Activated naive CD4-positive, alpha-beta T cell treated with anti-CD3 and anti-CD28 coated beads for 36 hours (primary cell): ENCODE measurements around the gene CACNG7. TPM values are rescaled to one million over a fixed set of nuclear protein-coding genes. Genes with fewer than 3 reads are reported as not detected.
A peak's percentile ranks its signal among the peaks of the same experiment; 100 is the strongest.

Experiments used
- CTCF ChIA-PET: fragments of 350-600 bp; sonication (Branson Sonifier 250); formaldehyde crosslinking; loops from one replicate; lab custom pipeline; 2021; ENCODE audit warnings: antibody characterized with exemption; lab: Charles Lee
- DNase-seq: peaks from one replicate; pipeline ENCODE4 v3.0.0-alpha.2; 2020
- H3K27ac Mint-ChIP-seq: one replicate; pipeline ENCODE4 v1.8.0; 2021; ENCODE audit warnings: mild to moderate bottlenecking, mixed read lengths
- H3K27me3 Mint-ChIP-seq: one replicate; pipeline ENCODE4 v1.8.0; 2021; ENCODE audit warnings: low read depth, mixed read lengths
- H3K36me3 Mint-ChIP-seq: one replicate; pipeline ENCODE4 v1.8.0; 2021; ENCODE audit warnings: low read depth, mixed read lengths
- H3K4me1 Mint-ChIP-seq: one replicate; pipeline ENCODE4 v1.8.0; 2021; ENCODE audit warnings: low read depth, mixed read lengths
- H3K4me3 Mint-ChIP-seq: one replicate; pipeline ENCODE4 v1.8.0; 2021; ENCODE audit warnings: mild to moderate bottlenecking, moderate library complexity, mixed read lengths
- H3K9me3 Mint-ChIP-seq: one replicate; pipeline ENCODE4 v1.8.0; 2021; ENCODE audit warnings: mixed read lengths
- intact Hi-C: fragments of 100-400 bp; cut with micrococcal nuclease; formaldehyde crosslinking; loops from one replicate; pipeline ENCODE4 v1.15.1; 2023
- total RNA-seq, 2 experiments: library from RNA; stranded (reverse); gene quantifications; one replicate each; pipeline ENCODE4 v1.2.3, GENCODE V29; 2021

CACNG7 gene
- total RNA-seq, 2 experiments from 2014 or later = not detected

GRCh38 chr19:53961523-53962356 lies 52.7 kb downstream of the CACNG7 start:
- H3K4me1 Mint-ChIP-seq = peaks cover 8% of the 10 kb centered on the region
- CTCF ChIA-PET = interaction anchor here (0.6 kb wide), 1 partner anchor 1478 kb away, joined by 3 read pairs; no protein-coding TSS in a partner anchor

DNA sequence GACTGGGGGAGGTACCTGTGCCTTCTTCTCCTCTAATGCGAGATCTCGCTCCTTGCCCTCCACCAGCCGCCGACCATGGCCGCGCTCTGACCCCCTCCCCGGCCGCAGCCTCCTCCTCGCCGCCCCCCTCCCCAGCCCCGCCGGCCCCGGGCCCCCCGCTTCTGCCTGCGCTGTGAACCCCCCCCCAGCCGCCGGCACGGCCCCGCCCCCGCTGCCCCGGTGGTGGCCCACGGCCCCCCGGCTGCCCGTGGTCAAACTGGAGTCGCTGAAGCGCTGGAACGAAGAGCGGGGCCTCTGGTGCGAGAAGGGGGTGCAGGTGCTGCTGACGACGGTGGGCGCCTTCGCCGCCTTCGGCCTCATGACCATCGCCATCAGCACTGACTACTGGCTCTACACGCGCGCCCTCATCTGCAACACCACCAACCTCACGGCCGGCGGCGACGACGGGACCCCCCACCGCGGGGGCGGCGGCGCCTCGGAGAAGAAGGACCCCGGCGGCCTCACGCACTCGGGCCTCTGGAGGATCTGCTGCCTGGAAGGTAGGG lies 53.9 kb downstream of the CACNG7 start, which contains the start of gene CACNG8:
CACNG8 (plus strand) TSS at position 51 of the 545 bp plus-strand sequence.
- no peaks in the 10 kb centered on the region for H3K36me3 Mint-ChIP-seq
- H3K27ac Mint-ChIP-seq = no peak within 1 kb of the TSS
- CTCF ChIA-PET = no interaction called here
- H3K27me3 Mint-ChIP-seq = peaks cover 63% of the 10 kb centered on the region
- DNase-seq = no peak
- peaks cover 8% of the 10 kb centered on the region for H3K4me1 Mint-ChIP-seq
- no peaks in the 10 kb centered on the region for H3K9me3 Mint-ChIP-seq
- H3K4me3 Mint-ChIP-seq = no peak within 1 kb of the TSS
- intact Hi-C loops = no loop called here

More at GRCh38 chr19:53961523-53962356, 52.7 kb downstream of the CACNG7 start:
- H3K36me3 Mint-ChIP-seq = no peaks in the 10 kb centered on the region
- no peak for DNase-seq
- no peak overlapping the region for H3K4me3 Mint-ChIP-seq
- H3K27ac Mint-ChIP-seq = no peak overlapping the region
- no peaks in the 10 kb centered on the region for H3K9me3 Mint-ChIP-seq
- intact Hi-C loops = no loop called here
- peaks cover 68% of the 10 kb centered on the region for H3K27me3 Mint-ChIP-seq

DNA sequence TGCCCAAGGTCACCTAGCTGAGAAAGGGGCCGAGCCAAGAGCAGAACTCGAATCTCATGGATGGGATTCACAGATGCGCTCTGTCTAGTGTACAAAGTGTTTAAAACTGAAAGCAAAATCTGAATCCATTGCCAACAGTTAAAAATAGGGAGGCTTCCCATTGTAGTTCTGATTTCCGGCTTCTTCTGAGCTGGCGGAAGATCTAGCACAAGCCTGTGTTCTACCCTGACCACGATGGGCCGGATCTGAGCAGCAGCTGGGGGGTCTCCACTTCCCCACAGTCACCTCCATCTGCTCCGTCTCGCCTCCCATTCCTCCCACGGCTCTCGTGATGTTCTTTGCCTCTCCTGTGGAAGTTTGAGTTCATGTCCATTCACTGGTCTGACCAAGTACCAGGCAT lies 56.0 kb downstream of the CACNG7 start:
- Mint-ChIP-seq H3K4me1 (peaks cover 5% of the 10 kb centered on the region), H3K36me3 (no peaks in the 10 kb centered on the region), H3K27me3 (peaks cover 56% of the 10 kb centered on the region), H3K27ac (no peak overlapping the region), H3K9me3 (no peaks in the 10 kb centered on the region), H3K4me3 (no peak overlapping the region)
- no peak for DNase-seq
- intact Hi-C loops = no loop called here
- CTCF ChIA-PET = no interaction called here

GRCh38 chr19:53966931-53967330 lies 57.9 kb downstream of the CACNG7 start:
- H3K27me3 Mint-ChIP-seq = peaks cover 42% of the 10 kb centered on the region
- intact Hi-C loops = no loop called here
- CTCF ChIA-PET = interaction anchor here (0.6 kb wide), 2 partner anchors 106 to 121 kb away, joined by 3 to 5 read pairs; no protein-coding TSS in a partner anchor
- H3K4me3 Mint-ChIP-seq = no peak overlapping the region
- DNase-seq = no peak
- H3K27ac Mint-ChIP-seq = no peak overlapping the region
- peaks cover under 1% of the 10 kb centered on the region for H3K4me1 Mint-ChIP-seq
- H3K9me3 Mint-ChIP-seq = no peaks in the 10 kb centered on the region
- H3K36me3 Mint-ChIP-seq = no peaks in the 10 kb centered on the region

DNA sequence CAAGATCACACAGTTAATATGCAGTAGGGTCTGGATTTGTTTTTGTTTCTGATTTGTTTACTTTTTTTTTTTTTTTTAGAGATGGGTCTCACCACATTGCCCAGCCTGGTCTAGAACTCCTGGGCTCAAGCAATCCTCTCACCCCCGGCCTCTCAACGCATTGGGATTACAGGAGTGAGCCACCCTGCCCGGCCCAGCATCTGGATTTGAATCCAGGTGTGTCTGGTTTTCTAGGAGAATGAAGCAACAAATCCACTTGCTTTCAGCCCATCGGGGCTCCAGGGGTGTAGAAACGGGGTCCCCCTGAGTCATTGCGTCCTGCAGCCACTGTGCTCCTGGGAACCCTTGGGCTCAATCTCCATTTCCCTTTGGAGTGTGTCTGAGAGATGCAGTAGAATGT lies 60.3 kb downstream of the CACNG7 start:
- CTCF ChIA-PET = no interaction called here
- Mint-ChIP-seq H3K4me3 (no peak overlapping the region), H3K4me1 (no peaks in the 10 kb centered on the region), H3K27me3 (peaks cover 33% of the 10 kb centered on the region), H3K9me3 (no peaks in the 10 kb centered on the region), H3K27ac (no peak overlapping the region), H3K36me3 (no peaks in the 10 kb centered on the region)
- intact Hi-C loops = no loop called here
- no peak for DNase-seq

- no peaks in the 10 kb centered on the region for H3K4me1 Mint-ChIP-seq
- intact Hi-C loops = no loop called here
- no peak overlapping the region for H3K27ac Mint-ChIP-seq
- H3K9me3 Mint-ChIP-seq = no peaks in the 10 kb centered on the region
- peaks cover 29% of the 10 kb centered on the region for H3K27me3 Mint-ChIP-seq
- no peak for DNase-seq
- no peak overlapping the region for H3K4me3 Mint-ChIP-seq
- CTCF ChIA-PET = interaction anchor here (0.7 kb wide), 1 partner anchor 165 kb away, joined by 3 read pairs; no protein-coding TSS in a partner anchor
- H3K36me3 Mint-ChIP-seq = no peaks in the 10 kb centered on the region
Observed at GRCh38 chr19:53971673-53972072, 62.6 kb downstream of the CACNG7 start.

DNA sequence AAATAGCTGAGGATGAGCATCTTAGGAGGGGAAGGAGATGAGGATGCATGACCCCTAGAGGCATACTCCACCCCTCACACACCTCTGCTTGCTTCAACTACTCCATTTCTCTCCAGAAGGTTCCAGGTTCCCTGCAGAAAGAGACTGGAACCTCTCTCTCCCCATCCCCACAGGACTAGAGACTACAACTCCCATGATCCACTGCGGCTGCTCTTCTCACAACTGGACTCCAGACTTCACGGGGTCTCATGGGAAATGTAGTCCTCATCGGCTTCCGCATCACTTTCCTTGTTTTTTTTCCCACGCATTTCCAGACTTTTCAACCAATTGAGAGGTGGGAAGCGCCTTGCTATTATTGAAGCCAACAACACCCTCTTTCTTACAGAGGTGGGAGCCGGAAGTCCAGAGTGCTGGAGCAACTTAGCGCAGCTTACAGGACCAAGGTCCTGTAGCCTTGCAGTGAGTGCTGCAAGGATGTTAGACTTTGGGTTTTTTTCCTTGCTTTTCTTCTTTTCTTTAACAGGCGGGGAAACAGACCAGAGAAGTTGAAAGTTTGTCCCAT lies 68.4 kb downstream of the CACNG7 start:
- H3K4me3 Mint-ChIP-seq = peak overlapping the region; percentile 42
- CTCF ChIA-PET = interaction anchor here (0.8 kb wide), 1 partner anchor 48 kb away, joined by 7 read pairs; no protein-coding TSS in a partner anchor
- peak; percentile 76 for DNase-seq
- peaks cover 60% of the 10 kb centered on the region for H3K27me3 Mint-ChIP-seq
- H3K4me1 Mint-ChIP-seq = peaks cover 33% of the 10 kb centered on the region
- peaks cover 2% of the 10 kb centered on the region for H3K36me3 Mint-ChIP-seq
- H3K27ac Mint-ChIP-seq = no peak overlapping the region
- H3K9me3 Mint-ChIP-seq = no peaks in the 10 kb centered on the region
- intact Hi-C loops = no loop called here

GRCh38 chr19:53977991-53978731 lies 69.1 kb downstream of the CACNG7 start:
- H3K27me3 Mint-ChIP-seq = peaks cover 56% of the 10 kb centered on the region
- DNase-seq = peak; percentile 47
- CTCF ChIA-PET = no interaction called here
- H3K9me3 Mint-ChIP-seq = no peaks in the 10 kb centered on the region
- H3K4me1 Mint-ChIP-seq = peaks cover 33% of the 10 kb centered on the region
- peak overlapping the region; percentile 42 for H3K4me3 Mint-ChIP-seq
- intact Hi-C loops = no loop called here
- H3K27ac Mint-ChIP-seq = no peak overlapping the region
- H3K36me3 Mint-ChIP-seq = peaks cover 2% of the 10 kb centered on the region

- no peak for DNase-seq
- H3K27me3 Mint-ChIP-seq = peaks cover 56% of the 10 kb centered on the region
- H3K9me3 Mint-ChIP-seq = no peaks in the 10 kb centered on the region
- peak overlapping the region; percentile 60 for H3K4me3 Mint-ChIP-seq
- intact Hi-C loops = no loop called here
- CTCF ChIA-PET = no interaction called here
- no peak overlapping the region for H3K27ac Mint-ChIP-seq
- H3K4me1 Mint-ChIP-seq = peaks cover 33% of the 10 kb centered on the region
- peaks cover 2% of the 10 kb centered on the region for H3K36me3 Mint-ChIP-seq
Observed at GRCh38 chr19:53978975-53979801, 70.1 kb downstream of the CACNG7 start.

GRCh38 chr19:53980539-53981375 lies 71.7 kb downstream of the CACNG7 start:
- CTCF ChIA-PET = interaction anchor here (1.1 kb wide), 1 partner anchor 43 kb away, joined by 3 read pairs; no protein-coding TSS in a partner anchor
- peak overlapping the region; percentile 60 for H3K4me3 Mint-ChIP-seq
- peaks cover 2% of the 10 kb centered on the region for H3K36me3 Mint-ChIP-seq
- intact Hi-C loops = no loop called here
- peaks cover 51% of the 10 kb centered on the region for H3K27me3 Mint-ChIP-seq
- H3K9me3 Mint-ChIP-seq = no peaks in the 10 kb centered on the region
- DNase-seq = no peak
- no peak overlapping the region for H3K27ac Mint-ChIP-seq
- peaks cover 33% of the 10 kb centered on the region for H3K4me1 Mint-ChIP-seq
